Activated CD8-positive, alpha-beta memory T cell treated with anti-CD3 and anti-CD28 coated beads, Interleukin-2, amount 10 ng/mL, durations not matched to agents 7 days and 5 days (primary cell): Measurements from ENCODE around the gene JAM2. TPM values are rescaled to one million over a fixed set of nuclear protein-coding genes. Genes with fewer than 3 reads are reported as not detected.
A peak's percentile ranks its signal among the peaks of the same experiment; 100 is the strongest.
"Not testable (repeated sequence)": the region's sequence is repeated elsewhere in the genome, so short reads cannot be mapped to it uniquely, and the experiment has no call there.

Experiments
- ATAC-seq: fragments of 150-1000 bp; cut with Tn5 transposase; one replicate; pipeline ENCODE4 v1.10.0; 2021; ENCODE audit warnings: moderate library complexity
- CTCF ChIA-PET: fragments of 350-600 bp; sonication (Branson Sonifier 250); formaldehyde crosslinking; loops from one replicate; lab custom pipeline; 2021; ENCODE audit warnings: antibody characterized with exemption; lab: Charles Lee
- DNase-seq: peaks from one replicate; pipeline ENCODE4 v3.0.0-alpha.2; 2020
- H3K27ac Mint-ChIP-seq: one replicate; pipeline ENCODE4 v1.8.0; 2021; ENCODE audit warnings: mild to moderate bottlenecking, mixed read lengths
- H3K27me3 Mint-ChIP-seq: one replicate; pipeline ENCODE4 v1.8.0; 2021; ENCODE audit warnings: mixed read lengths
- H3K36me3 Mint-ChIP-seq: one replicate; pipeline ENCODE4 v1.8.0; 2021; ENCODE audit warnings: mild to moderate bottlenecking, mixed read lengths
- H3K4me1 Mint-ChIP-seq: one replicate; pipeline ENCODE4 v1.8.0; 2021; ENCODE audit warnings: mixed read lengths
- H3K4me3 Mint-ChIP-seq: one replicate; pipeline ENCODE4 v1.8.0; 2021; ENCODE audit warnings: mild to moderate bottlenecking, moderate library complexity, mixed read lengths
- H3K9me3 Mint-ChIP-seq: one replicate; pipeline ENCODE4 v1.8.0; 2022; ENCODE audit warnings: low read depth, mixed read lengths
- total RNA-seq, 2 experiments: library from RNA; stranded (reverse); gene quantifications; one replicate each; pipeline ENCODE4 v1.2.3, GENCODE V29; 2021

JAM2 gene
- total RNA-seq, 2 experiments from 2014 or later: 0.26 to 0.37 TPM

DNA sequence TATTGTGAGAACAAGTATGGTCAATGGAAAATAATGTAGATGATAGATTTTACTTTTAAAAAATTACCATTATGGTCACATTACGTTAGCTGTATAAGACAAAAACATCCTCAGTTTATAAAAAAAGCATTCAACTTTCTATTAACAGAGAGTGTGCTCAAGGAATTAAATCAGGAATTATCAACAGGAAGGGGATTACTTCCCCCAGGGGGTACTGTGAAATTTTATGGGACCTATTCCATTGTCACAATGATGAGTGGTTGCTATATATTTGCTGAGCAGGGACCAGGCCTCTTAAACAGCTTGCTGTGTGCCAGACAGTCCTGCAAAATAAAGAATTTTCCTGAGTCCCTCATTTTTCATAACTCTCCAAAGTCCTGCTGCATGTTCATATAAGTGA, 21.2 kb downstream of the JAM2 start:
- DNase-seq: no peak
- Mint-ChIP-seq H3K4me1 (no peaks in the 10 kb centered on the region), H3K9me3 (no peaks in the 10 kb centered on the region), H3K4me3 (no peak overlapping the region), H3K36me3 (no peaks in the 10 kb centered on the region), H3K27me3 (peaks cover 18% of the 10 kb centered on the region), H3K27ac (no peak overlapping the region)
- no peak for ATAC-seq
- CTCF ChIA-PET: no interaction called here

DNA sequence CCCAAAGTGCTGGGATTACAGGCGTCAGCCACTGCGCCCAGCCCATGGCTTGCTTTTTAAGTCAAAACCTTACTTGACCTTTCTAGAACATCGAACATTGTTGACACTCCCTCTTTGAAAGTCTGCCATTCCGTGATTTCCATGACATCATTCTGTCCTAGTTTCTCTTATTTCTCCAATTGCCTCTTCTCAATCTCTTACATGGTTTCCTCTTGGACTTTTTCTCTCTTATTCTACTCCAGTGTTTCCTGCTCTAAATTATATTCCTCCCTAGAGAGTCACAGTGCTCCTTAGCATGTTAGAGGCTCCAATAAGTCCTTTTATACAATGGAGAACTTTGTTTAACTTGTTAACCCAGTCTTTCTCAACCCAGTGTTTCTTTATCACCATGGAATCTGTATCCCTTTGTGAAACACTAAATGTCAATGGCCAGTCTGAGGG, 25.5 kb downstream of the JAM2 start:
- H3K4me1 Mint-ChIP-seq: no peaks in the 10 kb centered on the region
- H3K9me3 Mint-ChIP-seq: no peaks in the 10 kb centered on the region
- CTCF ChIA-PET: no interaction called here
- ATAC-seq: no peak
- no peak for DNase-seq
- H3K27ac Mint-ChIP-seq: no peak overlapping the region
- no peaks in the 10 kb centered on the region for H3K36me3 Mint-ChIP-seq
- peaks cover 18% of the 10 kb centered on the region for H3K27me3 Mint-ChIP-seq
- no peak overlapping the region for H3K4me3 Mint-ChIP-seq

DNA sequence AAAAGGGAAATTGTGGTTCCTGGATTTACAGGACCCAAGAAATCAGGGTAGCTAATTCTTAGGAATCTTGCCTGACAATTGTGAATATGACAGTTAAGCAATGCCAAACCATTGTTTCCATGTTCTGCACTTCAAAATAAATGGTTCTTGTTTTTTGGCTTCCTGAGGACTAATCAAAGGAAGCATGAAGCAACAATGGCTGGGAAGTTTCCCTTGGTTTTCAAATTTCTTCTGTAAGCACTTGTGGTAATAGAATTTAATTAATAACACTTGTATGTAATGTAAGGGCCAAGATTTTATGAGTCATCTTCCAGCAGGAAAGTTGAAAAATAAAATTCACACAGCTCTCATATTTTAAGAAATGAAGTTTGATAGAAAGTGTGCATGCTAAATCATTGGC, 31.7 kb downstream of the JAM2 start:
- Mint-ChIP-seq H3K27ac (no peak overlapping the region), H3K27me3 (peaks cover 9% of the 10 kb centered on the region), H3K4me3 (no peak overlapping the region), H3K9me3 (peaks cover 2% of the 10 kb centered on the region), H3K36me3 (peaks cover 1% of the 10 kb centered on the region), H3K4me1 (no peaks in the 10 kb centered on the region)
- CTCF ChIA-PET: no interaction called here
- DNase-seq (no peak), ATAC-seq (no peak)

DNA sequence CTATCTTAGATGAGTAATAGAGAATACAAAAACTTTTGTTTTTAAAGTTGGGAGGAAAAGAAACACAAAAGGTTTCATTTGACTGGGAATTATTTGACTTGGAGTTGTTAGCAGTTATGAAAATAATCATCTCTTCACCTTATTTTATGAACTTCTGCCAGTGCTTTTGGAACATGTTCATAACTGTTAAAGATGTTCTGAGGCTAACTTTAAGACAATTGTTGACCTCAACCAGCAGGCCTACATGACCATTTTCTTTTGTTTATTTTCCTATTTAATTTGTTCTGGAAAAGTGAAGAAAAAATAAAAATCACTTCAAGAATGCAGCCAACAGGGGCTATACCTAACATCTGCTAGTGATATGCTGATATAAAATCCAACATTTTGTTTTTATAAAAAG, 37.4 kb downstream of the JAM2 start:
- no peak overlapping the region for H3K4me3 Mint-ChIP-seq
- CTCF ChIA-PET: no interaction called here
- no peaks in the 10 kb centered on the region for H3K4me1 Mint-ChIP-seq
- ATAC-seq (no peak), DNase-seq (no peak)
- H3K27me3 Mint-ChIP-seq: peaks cover 9% of the 10 kb centered on the region
- peaks cover 1% of the 10 kb centered on the region for H3K36me3 Mint-ChIP-seq
- H3K9me3 Mint-ChIP-seq: peaks cover 2% of the 10 kb centered on the region
- H3K27ac Mint-ChIP-seq: no peak overlapping the region

DNA sequence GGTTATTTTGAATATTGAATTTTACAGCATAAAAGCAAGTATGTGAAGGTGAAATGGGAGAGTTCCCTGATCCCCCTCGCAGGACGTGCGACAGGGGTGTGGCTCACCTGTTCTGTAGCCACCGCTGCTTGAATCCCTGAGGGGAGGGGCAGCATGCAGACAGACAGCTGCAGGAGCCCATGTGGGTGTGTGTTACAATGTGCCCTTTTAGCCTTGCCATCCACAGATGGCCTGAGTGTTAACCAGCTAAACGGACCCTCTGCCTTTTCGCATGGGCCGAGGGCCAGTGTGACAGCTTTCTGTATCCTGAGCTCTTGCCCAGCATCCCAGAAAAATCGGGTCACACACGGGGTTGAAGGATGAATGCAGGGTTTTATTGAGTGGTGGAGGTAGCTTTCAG, 43.3 kb downstream of the JAM2 start:
- peaks cover 16% of the 10 kb centered on the region for H3K27me3 Mint-ChIP-seq
- H3K4me3 Mint-ChIP-seq: no peak overlapping the region
- H3K27ac Mint-ChIP-seq: no peak overlapping the region
- no peaks in the 10 kb centered on the region for H3K36me3 Mint-ChIP-seq
- CTCF ChIA-PET: no interaction called here
- ATAC-seq: no peak
- no peak for DNase-seq
- no peaks in the 10 kb centered on the region for H3K4me1 Mint-ChIP-seq
- H3K9me3 Mint-ChIP-seq: no peaks in the 10 kb centered on the region

DNA sequence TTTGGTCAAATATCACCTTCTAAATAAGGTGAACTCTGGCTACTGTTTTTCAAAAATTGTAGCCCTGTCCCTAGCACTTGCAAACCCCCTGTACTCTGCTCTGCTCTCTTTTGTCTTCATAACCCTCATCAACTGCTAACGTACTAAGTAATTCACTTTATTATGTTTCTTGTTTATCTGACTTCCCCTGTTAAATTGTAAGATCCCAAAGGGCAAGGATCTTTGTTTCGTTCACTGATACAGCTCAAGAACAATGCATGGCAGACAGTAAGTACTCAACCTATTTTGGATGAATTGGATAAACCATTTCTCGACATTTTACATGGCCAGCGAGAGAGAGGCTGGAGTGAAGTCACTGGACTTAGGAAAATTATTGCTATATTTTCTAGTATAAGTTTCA, 48.7 kb downstream of the JAM2 start:
- H3K4me1 Mint-ChIP-seq: no peaks in the 10 kb centered on the region
- no peaks in the 10 kb centered on the region for H3K36me3 Mint-ChIP-seq
- CTCF ChIA-PET: no interaction called here
- H3K27me3 Mint-ChIP-seq: peaks cover 19% of the 10 kb centered on the region
- no peaks in the 10 kb centered on the region for H3K9me3 Mint-ChIP-seq
- no peak for DNase-seq
- no peak overlapping the region for H3K4me3 Mint-ChIP-seq
- H3K27ac Mint-ChIP-seq: no peak overlapping the region
- no peak for ATAC-seq

DNA sequence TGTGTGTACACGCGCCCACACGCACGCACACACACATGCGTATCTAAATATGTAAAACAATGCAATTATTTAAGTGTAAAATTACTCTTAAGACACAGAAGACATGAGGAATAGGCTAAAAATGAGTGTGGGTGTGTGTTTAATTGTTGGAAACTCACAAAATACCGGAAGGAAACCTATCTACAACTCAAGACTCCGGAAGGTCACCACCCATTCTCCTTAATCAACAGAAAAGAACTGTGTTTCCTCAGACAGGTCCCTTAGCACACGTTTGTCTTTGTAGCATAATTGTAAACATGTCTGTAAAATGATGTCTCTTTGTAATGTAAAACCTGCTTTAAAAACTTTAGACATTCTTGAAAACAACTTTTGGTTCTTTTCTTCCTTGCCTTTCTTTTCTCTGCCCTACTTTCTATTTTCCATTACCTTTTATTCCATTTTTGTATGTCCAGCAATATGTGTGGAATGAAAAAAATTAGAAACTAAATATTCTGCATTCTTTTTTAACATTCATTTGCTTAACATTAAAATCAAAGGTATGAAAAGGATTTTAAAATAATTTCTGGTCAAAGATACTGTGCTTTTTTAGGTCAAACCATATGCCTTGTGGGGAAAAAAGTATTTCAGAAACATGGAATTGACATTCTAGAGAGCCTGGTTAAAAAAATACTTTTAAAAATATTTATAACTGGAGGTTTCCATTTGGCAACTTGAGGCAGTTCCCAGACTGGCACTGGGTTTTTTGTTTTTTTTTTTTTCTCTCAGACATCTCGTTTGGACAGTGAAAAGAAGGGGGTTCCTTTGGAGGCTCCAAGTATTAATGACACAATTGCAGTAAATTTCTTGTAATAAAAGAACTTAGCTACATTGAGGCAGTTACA, 49.5 kb downstream of the JAM2 start:
- Mint-ChIP-seq H3K27ac (no peak overlapping the region), H3K36me3 (no peaks in the 10 kb centered on the region), H3K4me1 (no peaks in the 10 kb centered on the region), H3K4me3 (no peak overlapping the region), H3K27me3 (peaks cover 19% of the 10 kb centered on the region), H3K9me3 (no peaks in the 10 kb centered on the region)
- DNase-seq (no peak), ATAC-seq (no peak)
- CTCF ChIA-PET: no interaction called here

DNA sequence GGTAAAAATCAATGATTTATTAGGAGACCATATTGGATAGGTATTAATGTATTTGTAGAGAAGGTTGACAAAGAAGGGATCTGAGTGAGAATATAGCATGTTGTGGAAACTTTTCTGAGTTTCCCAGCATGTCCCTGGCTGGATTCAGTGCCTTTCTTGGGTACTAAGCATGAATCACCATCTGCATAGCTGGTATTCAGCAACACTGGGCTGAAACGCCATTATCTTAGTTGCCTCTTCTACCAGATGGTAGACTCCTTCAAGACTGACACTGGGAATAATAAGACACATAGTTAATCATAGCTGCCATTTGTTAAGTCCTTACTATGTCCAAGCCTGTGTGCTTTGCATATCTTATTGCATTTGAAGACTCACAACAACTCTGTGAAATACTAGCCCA, 50.2 kb downstream of the JAM2 start:
- CTCF ChIA-PET: no interaction called here
- H3K27ac Mint-ChIP-seq: no peak overlapping the region
- H3K9me3 Mint-ChIP-seq: no peaks in the 10 kb centered on the region
- no peaks in the 10 kb centered on the region for H3K36me3 Mint-ChIP-seq
- no peaks in the 10 kb centered on the region for H3K4me1 Mint-ChIP-seq
- H3K4me3 Mint-ChIP-seq: no peak overlapping the region
- DNase-seq (no peak), ATAC-seq (no peak)
- H3K27me3 Mint-ChIP-seq: peaks cover 19% of the 10 kb centered on the region

DNA sequence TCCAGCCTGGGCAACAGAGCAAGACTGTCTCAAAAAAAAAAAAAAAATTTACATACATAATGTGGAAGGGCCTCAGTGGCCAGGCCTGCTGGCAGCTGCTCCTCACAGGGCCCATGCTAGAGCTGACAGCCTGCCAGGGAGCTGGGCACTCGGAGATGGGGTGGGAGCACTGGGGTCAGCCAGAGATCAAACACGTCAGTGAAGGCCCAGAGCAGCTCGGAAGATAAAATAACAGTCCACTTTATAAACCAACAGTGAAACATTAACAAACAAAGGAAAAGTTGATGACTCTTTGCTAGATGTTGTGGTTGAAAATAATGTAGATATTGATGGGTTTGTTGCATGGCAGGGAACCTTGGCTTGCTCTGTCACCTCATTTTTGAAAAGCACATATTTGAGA, 52.9 kb downstream of the JAM2 start:
- CTCF ChIA-PET: no interaction called here
- H3K4me3 Mint-ChIP-seq: no peak overlapping the region

DNA sequence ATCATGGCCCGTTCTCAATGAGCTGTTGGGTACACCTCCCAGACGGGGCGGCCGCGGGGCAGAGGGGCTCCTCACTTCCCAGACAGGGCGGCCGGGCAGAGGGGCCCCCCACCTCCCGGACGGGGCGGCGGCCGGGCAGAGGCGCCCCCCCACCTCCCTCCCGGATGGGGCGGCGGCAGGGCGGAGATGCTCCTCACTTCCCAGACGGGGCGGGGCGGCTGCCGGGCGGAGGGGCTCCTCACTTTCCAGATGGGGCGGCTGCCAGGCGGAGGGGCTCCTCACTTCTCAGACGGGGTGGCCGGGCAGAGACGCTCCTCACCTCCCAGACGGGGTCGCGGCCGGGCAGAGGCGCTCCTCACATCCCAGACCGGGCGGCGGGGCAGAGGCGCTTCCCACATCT, 56.4 kb downstream of the JAM2 start:
- DNase-seq, H3K36me3 Mint-ChIP-seq, H3K4me3 Mint-ChIP-seq, H3K9me3 Mint-ChIP-seq, H3K27ac Mint-ChIP-seq, H3K27me3 Mint-ChIP-seq, ATAC-seq, H3K4me1 Mint-ChIP-seq, CTCF ChIA-PET: not testable (repeated sequence)

More for the DNA sequence above, 52.9 kb downstream of the JAM2 start:
- Mint-ChIP-seq H3K27me3 (peaks cover 12% of the 10 kb centered on the region), H3K9me3 (no peaks in the 10 kb centered on the region), H3K27ac (no peak overlapping the region), H3K36me3 (no peaks in the 10 kb centered on the region), H3K4me1 (no peaks in the 10 kb centered on the region)
- no peak for DNase-seq
- ATAC-seq: no peak

DNA sequence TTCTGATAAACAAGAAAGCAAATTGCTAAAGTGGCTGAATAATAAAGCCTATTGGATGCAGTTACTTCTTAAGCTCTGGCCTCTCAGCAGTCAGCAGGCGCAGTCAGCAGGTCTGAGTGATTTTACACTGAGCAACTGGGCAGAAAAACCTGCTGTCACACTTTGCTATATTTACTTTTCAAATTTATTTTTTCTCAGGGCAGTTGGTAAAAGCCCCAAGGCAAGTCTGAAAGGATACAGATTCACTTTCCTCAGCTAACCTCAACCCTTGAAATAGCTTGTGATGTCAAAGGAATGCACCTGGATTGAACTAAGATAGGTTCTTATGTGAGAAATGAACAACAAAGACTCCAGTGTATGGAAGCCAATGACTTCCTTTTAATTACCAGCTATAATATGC, 61.7 kb downstream of the JAM2 start:
- H3K9me3 Mint-ChIP-seq: no peaks in the 10 kb centered on the region
- no peak overlapping the region for H3K4me3 Mint-ChIP-seq
- H3K4me1 Mint-ChIP-seq: no peaks in the 10 kb centered on the region
- no peaks in the 10 kb centered on the region for H3K36me3 Mint-ChIP-seq
- H3K27ac Mint-ChIP-seq: no peak overlapping the region
- no peak for ATAC-seq
- no peaks in the 10 kb centered on the region for H3K27me3 Mint-ChIP-seq
- DNase-seq: no peak
- CTCF ChIA-PET: interaction anchor here (0.6 to 2.7 kb wide), 3 partner anchors 16 to 92 kb away, joined by 3 to 6 read pairs (median 3); partner anchors contain the start of gene JAM2

DNA sequence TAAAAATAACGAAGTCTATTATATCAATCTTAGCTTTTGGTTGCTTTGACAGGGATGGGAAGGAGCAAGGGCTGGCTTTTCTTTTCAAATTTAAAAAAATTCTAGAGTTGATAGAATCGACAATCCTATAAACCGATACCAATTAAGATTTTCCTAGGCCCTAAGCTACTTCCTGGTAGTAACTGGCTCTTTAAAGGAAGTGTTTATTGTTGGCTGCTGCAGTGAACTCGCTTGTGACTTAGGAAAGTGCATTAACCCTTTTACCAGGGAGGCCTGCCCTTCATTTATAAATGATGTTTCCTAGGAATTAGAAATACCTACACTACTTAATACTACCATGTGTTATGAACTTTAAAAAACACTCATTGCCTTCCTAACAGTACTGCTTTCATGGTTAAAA, 62.5 kb downstream of the JAM2 start:
- H3K27ac Mint-ChIP-seq: no peak overlapping the region
- H3K9me3 Mint-ChIP-seq: no peaks in the 10 kb centered on the region
- no peaks in the 10 kb centered on the region for H3K27me3 Mint-ChIP-seq
- H3K4me3 Mint-ChIP-seq: no peak overlapping the region
- no peaks in the 10 kb centered on the region for H3K36me3 Mint-ChIP-seq
- ATAC-seq (no peak), DNase-seq (no peak)
- CTCF ChIA-PET: interaction anchor here (0.6 to 2.7 kb wide), 3 partner anchors 17 to 316 kb away, joined by 3 to 6 read pairs (median 3); no protein-coding TSS in a partner anchor
- H3K4me1 Mint-ChIP-seq: no peaks in the 10 kb centered on the region

DNA sequence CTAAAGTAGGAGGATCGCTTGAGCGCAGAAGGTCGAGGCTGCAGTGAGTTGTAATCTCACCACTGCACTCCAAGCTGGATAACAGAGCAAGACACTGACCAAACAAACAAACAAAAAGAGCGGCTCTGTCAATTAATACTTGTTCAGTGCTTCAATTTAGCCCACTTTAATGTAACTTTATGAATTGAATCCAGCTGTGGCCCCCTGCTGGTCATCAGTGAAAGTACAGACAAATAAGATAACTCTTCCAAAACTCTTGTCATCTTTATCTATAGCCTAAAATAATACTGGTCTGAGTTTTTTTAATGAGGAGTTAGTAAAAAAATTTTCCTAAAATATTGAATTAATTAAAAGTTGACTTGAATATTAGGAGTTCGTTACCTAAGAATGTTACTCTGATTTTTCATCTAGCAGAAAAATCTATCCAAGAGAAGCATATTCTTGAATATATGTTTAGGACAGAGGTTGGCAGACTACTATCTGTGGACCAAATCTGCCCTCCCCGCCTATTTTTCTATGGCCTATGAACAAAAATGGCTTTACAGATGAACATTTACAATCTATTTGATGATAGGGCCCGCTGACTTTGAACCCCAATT, 69.5 kb downstream of the JAM2 start:
- DNase-seq: peak; percentile 51
- Mint-ChIP-seq H3K27me3 (no peaks in the 10 kb centered on the region), H3K9me3 (no peaks in the 10 kb centered on the region), H3K4me1 (peaks cover 4% of the 10 kb centered on the region), H3K36me3 (no peaks in the 10 kb centered on the region), H3K27ac (no peak overlapping the region), H3K4me3 (no peak overlapping the region)
- ATAC-seq: peak; percentile 33
- CTCF ChIA-PET: interaction anchor here (0.7 to 2.5 kb wide), 7 partner anchors 9 to 285 kb away, joined by 3 to 15 read pairs (median 3); partner anchors contain the start of gene JAM2
